ENCODE measurements around the gene MAGI3.

Gene MAGI3

GRCh38 chr1:113389953-113390834, at the start of gene MAGI3:
TSS of gene MAGI3 (plus strand) at chr1:113390515. CDS start at chr1:113391034, 519 bp downstream.
- DNase-seq (ENCODE audit: low read depth in 2 of 3, low spot score in 2 of 3) = peak; percentile 74 to 95 (median 83)

DNA sequence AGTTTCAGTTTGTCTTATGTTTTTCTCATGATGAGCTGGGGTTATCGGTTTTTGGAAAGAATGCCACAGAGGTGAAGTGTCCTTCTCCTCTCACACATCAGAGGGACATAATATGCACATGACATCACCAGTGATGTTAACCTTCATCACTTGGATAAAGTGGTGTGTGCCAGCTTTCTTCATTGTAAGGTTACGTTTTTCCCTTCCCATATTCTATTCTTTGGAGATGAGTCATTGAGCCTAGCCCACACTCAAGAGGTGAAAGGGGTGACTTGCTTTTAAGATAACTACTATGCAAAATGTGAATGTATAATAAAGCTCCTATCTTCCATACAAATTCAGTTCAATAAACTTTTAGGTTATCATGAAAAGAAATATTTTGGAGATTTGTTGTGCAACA, 36.7 kb upstream of the MAGI3 start:
- no peak for DNase-seq (ENCODE audit: low read depth in 2 of 3, low spot score in 2 of 3)

GRCh38 chr1:113363935-113364334, 26.4 kb upstream of the MAGI3 start:
- DNase-seq (ENCODE audit: low read depth in 2 of 3, low spot score in 2 of 3) = no peak

- DNase-seq (ENCODE audit: low read depth in 2 of 3, low spot score in 2 of 3) = no peak
These were observed 21.3 kb upstream of the MAGI3 start for GRCh38 chr1:113369040-113369439.

GRCh38 chr1:113369699-113370098, 20.6 kb upstream of the MAGI3 start:
- DNase-seq (ENCODE audit: low read depth in 2 of 3, low spot score in 2 of 3) = no peak

GRCh38 chr1:113370868-113371267, 19.4 kb upstream of the MAGI3 start:
- no peak for DNase-seq (ENCODE audit: low read depth in 2 of 3, low spot score in 2 of 3)

DNA sequence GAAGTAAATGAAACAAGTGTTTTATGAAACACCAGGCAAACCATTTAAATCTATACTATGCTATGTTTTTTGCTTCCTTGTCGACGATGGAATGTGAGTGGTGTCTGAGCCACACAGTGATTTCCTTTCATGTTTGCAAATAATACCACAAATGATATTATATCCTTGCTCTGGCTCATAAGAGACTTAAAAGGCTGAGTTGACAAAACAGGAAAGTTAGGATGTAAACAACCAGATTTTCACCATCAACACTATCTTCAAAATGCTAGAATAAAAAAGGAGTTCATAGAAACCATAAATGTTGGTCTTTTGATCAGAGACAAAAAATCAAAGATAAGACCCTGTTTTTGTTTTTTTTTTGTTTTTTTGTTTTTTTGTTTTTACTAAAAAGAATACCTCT, 17.8 kb upstream of the MAGI3 start:
- no peak for DNase-seq (ENCODE audit: low read depth in 2 of 3, low spot score in 2 of 3)

- DNase-seq (ENCODE audit: low read depth in 2 of 3, low spot score in 2 of 3) = no peak
These were observed 16.7 kb upstream of the MAGI3 start for GRCh38 chr1:113373644-113374043.

GRCh38 chr1:113375878-113376277, 14.4 kb upstream of the MAGI3 start:
- no peak for DNase-seq (ENCODE audit: low read depth in 2 of 3, low spot score in 2 of 3)

DNA sequence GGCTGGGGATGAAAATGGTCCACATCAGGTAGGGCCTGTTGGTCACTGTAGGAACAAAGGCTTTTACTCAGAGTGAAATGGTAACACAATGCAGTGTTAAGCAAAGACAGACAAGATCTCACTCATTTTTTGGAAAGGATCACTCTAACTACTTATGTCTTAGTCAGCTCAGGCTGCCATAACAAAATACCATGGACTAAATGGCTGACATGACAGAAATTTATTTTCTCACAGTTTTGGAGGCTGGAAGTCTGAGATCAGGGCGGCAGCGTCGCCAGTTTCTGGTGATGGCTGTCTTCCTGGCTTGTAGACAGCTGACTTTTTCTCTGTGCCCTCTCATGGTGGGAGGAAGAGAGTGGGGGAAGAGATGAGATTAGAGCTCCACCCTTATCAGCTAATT, 10.2 kb upstream of the MAGI3 start:
- no peak for DNase-seq (ENCODE audit: low read depth in 2 of 3, low spot score in 2 of 3)

GRCh38 chr1:113388017-113388620, 2.2 kb upstream of the MAGI3 start:
- no peak for DNase-seq (ENCODE audit: low read depth in 2 of 3, low spot score in 2 of 3)

GRCh38 chr1:113388621-113389358, 1.5 kb upstream of the MAGI3 start:
- no peak for DNase-seq (ENCODE audit: low read depth in 2 of 3, low spot score in 2 of 3)

DNA sequence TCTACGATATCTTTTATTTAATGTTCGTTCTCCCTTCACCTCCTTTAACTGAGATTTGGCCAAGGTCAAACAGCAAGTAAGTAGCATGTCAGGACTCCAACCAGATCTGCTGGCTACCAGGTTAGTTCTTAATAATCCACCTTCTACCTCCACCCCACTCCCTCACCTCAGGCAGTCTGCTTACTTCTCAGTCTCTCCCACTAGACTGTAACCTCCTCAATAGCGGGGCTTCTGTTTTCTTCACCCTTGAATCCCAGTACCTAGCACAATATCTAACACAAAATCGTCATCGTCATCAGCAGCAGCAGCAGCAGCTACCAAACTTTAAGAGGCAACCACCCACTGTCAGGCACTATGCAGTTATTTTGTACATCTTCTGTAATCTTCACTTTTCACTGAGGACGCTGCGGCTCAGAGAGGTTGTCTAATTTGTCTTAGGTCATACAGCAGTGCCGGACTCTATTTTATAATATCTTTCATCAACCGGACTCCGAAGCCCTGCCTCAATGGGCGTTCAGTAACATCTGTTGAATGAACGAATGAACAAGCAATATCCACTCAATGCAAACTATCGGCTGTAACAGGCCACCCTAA, 859 bp upstream of the MAGI3 start:
- DNase-seq (ENCODE audit: low read depth in 2 of 3, low spot score in 2 of 3) = no peak

DNA sequence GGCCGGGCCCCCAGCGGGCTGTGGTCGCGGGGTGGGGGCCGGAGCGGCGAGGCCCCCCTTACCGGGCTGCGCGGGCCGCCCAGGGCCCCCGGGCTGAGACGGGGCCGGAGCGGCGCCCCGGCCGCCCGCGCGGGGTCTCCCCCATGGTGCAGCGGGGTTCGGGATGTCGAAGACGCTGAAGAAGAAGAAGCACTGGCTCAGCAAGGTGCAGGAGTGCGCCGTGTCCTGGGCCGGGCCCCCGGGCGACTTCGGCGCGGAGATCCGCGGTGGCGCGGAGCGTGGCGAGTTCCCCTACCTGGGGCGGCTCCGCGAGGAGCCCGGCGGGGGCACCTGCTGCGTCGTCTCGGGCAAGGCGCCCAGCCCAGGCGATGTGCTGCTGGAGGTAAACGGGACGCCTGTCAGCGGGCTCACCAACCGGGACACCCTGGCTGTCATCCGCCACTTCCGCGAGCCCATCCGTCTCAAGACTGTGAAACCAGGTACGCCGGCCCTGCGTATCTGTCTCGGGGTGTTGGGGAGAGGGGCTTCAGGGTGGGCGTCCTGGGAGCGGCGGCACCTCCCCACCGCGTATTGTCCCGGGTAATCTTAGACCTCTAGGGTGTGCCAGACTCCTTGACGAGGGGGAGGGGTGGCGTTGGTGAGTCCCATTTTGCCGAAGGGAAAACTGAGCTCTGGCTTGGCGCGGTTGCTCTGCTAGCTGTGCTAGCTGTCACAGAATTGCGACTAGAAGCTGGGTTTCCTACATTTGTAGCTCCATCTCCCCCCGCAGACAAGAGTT, 745 bp downstream of the MAGI3 start:
- peak; percentile 10 to 28 (median 14) for DNase-seq (ENCODE audit: low read depth in 2 of 3, low spot score in 2 of 3)

- DNase-seq (ENCODE audit: low read depth in 2 of 3, low spot score in 2 of 3) = no peak
These were observed 1.4 kb downstream of the MAGI3 start for GRCh38 chr1:113391649-113392271.

GRCh38 chr1:113392541-113393128, 2.3 kb downstream of the MAGI3 start:
- no peak for DNase-seq (ENCODE audit: low read depth in 2 of 3, low spot score in 2 of 3)

DNA sequence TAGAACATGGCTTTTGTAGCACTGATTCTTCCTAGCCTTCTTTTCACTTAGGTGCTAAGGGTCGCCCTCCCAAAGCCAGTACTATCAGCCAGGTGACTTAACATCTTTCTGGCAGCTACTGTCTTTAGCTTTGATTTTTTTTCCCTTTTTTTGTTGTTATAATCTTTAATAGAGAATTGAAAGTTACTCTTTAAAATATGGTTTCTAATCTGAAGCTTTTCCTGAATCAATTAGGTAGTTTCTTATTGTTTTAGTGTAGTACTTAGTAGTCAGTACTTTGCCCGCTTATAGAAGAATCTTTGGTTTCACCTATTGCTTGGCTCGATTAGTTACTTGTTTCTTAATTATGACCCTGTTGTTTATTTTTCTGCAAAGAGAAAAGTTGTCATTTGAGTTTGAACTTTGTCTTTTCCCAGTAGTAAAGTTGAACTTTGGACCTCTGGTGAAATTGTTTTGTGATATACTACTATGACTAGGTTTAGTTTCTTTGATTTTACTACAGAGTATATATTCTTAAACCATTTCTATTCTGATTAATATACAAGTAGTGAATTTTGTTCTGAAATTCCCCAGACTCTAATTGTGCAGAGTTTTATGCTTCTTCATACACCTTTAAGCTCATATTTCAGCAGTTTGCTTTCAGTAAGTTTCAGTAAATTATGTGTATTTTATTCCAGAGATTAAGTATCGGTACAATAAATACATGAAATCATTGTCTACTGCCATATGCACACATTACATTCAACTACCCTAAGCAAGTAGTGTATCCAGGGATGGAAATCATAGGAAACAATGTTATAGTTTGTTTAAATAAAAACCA, 3.9 kb downstream of the MAGI3 start:
- DNase-seq (ENCODE audit: low read depth in 2 of 3, low spot score in 2 of 3) = no peak

DNA sequence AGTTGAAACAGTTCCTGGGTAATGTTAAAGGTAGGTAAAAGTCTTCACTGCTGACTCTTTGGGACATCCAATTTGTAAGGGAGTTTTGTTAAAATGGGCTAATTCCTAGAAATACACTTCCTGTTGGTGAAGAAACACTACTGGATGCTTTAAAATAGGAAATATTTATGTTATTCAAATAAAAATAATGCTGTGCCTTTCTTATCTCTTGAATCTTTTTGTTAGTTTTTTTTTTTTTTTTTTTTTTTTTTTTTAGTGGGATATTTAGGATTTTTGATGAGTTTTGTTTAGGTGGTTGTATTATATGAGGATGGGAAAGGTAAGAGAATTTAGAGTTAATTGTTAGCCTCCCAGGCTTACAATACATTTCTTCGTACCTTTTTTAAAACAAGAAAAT, 4.5 kb downstream of the MAGI3 start:
- no peak for DNase-seq (ENCODE audit: low read depth in 2 of 3, low spot score in 2 of 3)

- DNase-seq (ENCODE audit: low read depth in 2 of 3, low spot score in 2 of 3) = no peak
These were observed 5.8 kb downstream of the MAGI3 start for GRCh38 chr1:113396102-113396501.
